ENCODE results near the gene KLHDC7B. TPM values are rescaled to one million over a fixed set of nuclear protein-coding genes. Genes with fewer than 3 reads are reported as not detected.

The KLHDC7B gene
- total RNA-seq, 1 donor from 2014 or later, result 0.07 TPM

GRCh38 chr22:50595189-50595588, 49.5 kb downstream of the KLHDC7B start:
- H3K9me3 Mint-ChIP-seq, result no peaks in the 10 kb centered on the region

DNA sequence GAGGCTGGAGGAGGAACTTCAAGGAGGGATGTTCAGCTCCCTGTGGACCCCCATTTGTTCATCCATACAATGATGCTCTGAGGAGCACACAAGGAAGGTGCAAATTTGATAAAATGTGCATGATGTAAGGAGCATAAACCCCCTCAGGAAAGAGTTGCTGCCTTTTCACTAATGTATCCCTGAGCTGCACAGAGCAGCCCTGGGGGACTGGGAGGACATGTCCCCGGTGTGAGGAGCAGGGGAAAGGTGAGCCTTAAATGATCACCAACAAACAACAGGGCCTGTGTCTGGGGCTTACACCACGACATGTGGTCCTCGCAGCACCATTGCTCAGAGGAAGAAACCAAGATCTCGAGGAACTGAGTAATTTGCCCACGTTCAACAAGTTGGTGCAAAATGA, 51.4 kb downstream of the KLHDC7B start:
- no peak for DNase-seq (ENCODE audit: low spot score in 2 of 2, unreplicated experiment in 2 of 2)
- no peak for TF ChIP-seq CTCF (IDR thresholded peaks at IDR 0.05; ENCODE audit: unreplicated experiment)
- no peak overlapping the region for H3K4me3 Mint-ChIP-seq
- H3K36me3 Mint-ChIP-seq, result peaks cover 8% of the 10 kb centered on the region
- H3K9me3 Mint-ChIP-seq, result no peaks in the 10 kb centered on the region
- H3K27ac Mint-ChIP-seq, result no peak overlapping the region
- H3K4me1 Mint-ChIP-seq, result peaks cover 7% of the 10 kb centered on the region
- H3K27me3 Mint-ChIP-seq (ENCODE audit: low read depth), result peaks cover 23% of the 10 kb centered on the region

More at GRCh38 chr22:50595189-50595588, 49.5 kb downstream of the KLHDC7B start:
- Mint-ChIP-seq H3K4me1 (peaks cover 4% of the 10 kb centered on the region), H3K27ac (no peak overlapping the region), H3K4me3 (no peak overlapping the region), H3K27me3 (ENCODE audit: low read depth) (peaks cover 16% of the 10 kb centered on the region), H3K36me3 (peaks cover 10% of the 10 kb centered on the region)
- DNase-seq (ENCODE audit: low spot score in 2 of 2, unreplicated experiment in 2 of 2), result no peak
- TF ChIP-seq CTCF (IDR thresholded peaks at IDR 0.05; ENCODE audit: unreplicated experiment), result no peak

DNA sequence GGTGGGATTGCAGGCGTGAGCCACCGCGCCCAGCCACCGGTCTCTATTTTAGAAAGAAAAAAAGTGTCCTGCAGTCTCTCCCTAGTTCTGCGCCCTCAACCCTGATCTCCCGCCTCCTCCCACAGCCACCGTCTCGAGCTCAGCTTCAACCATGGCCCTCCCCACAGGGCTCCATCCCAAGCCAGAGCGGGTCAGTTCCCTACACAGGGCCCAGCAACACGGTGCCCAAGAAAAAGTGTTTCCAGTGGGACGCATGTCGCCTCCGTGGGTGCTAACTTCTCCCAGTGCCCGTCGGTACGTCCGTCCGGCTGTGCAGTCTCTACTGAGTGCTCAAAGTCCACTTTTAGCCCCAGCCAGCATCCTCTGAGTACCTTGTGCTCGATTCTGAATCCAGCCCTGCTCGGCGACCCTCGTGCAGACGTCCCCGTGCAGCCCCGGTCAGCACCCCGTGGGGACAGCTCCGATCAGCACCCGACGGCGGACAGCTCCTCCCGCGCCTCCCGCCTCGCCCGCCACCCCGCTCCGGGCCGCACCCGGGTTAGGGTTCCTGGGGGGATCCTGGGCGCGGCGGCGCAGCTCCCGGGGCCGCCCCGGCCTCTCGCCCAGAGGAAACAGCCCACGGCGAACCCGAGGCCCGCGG, 54.2 kb downstream of the KLHDC7B start:
- no peak overlapping the region for H3K27ac Mint-ChIP-seq
- no peaks in the 10 kb centered on the region for H3K9me3 Mint-ChIP-seq
- peaks cover 8% of the 10 kb centered on the region for H3K36me3 Mint-ChIP-seq

GRCh38 chr22:50600538-50600937, 54.8 kb downstream of the KLHDC7B start, which contains the start of gene MAPK8IP2:
Gene MAPK8IP2, plus strand, starts transcription at chr22:50600793. Its CDS starts 26 bp downstream, at chr22:50600819.
- Mint-ChIP-seq H3K4me3 (peak within 1 kb of the TSS; percentile 66), H3K27ac (no peak within 1 kb of the TSS), H3K27me3 (ENCODE audit: low read depth) (peaks cover 41% of the 10 kb centered on the region)

More for the DNA sequence above, 54.2 kb downstream of the KLHDC7B start:
- peaks cover 36% of the 10 kb centered on the region for H3K27me3 Mint-ChIP-seq (ENCODE audit: low read depth)
- peak overlapping the region; percentile 64 for H3K4me3 Mint-ChIP-seq
- peaks cover 7% of the 10 kb centered on the region for H3K4me1 Mint-ChIP-seq
- no peak for TF ChIP-seq CTCF (IDR thresholded peaks at IDR 0.05; ENCODE audit: unreplicated experiment)
- peak; percentile 80 to 91 for DNase-seq (ENCODE audit: low spot score in 2 of 2, unreplicated experiment in 2 of 2)

More at GRCh38 chr22:50600538-50600937, 54.8 kb downstream of the KLHDC7B start, which contains the start of gene MAPK8IP2:
- no peak for DNase-seq (ENCODE audit: low spot score in 2 of 2, unreplicated experiment in 2 of 2)
- Mint-ChIP-seq H3K9me3 (no peaks in the 10 kb centered on the region), H3K4me1 (peaks cover 7% of the 10 kb centered on the region), H3K36me3 (peaks cover 8% of the 10 kb centered on the region)
- TF ChIP-seq CTCF (IDR thresholded peaks at IDR 0.05; ENCODE audit: unreplicated experiment), result no peak

Other genes with a start within 250 kb of the KLHDC7B start
- 467 to 493 TPM (median 468 TPM) in 3 replicates for gene PLXNB2, start 238.3 kb upstream of the KLHDC7B start, total RNA-seq
- gene DENND6B, start 218.9 kb upstream of the KLHDC7B start, total RNA-seq, result 19.0 to 20.7 TPM (median 19.2 TPM) in 3 replicates
- gene PPP6R2, start 202.6 kb upstream of the KLHDC7B start, total RNA-seq, result 79.4 to 83.7 TPM (median 80.1 TPM) in 3 replicates
- gene SBF1, start 70.9 kb upstream of the KLHDC7B start, total RNA-seq, result 95.8 to 106 TPM (median 105 TPM) in 3 replicates
- gene ADM2, start 64.4 kb upstream of the KLHDC7B start, total RNA-seq, result 1.4 to 2.0 TPM (median 1.5 TPM) in 3 replicates
- gene MIOX, start 59.0 kb upstream of the KLHDC7B start, total RNA-seq, result 0.34 to 0.66 TPM in 2 of 3 replicates, not detected in the other
- 65.2 to 66.2 TPM (median 65.2 TPM) in 3 replicates for gene LMF2, start 38.2 kb upstream of the KLHDC7B start, total RNA-seq
- gene NCAPH2, start 37.7 kb upstream of the KLHDC7B start, total RNA-seq, result 57.9 to 63.1 TPM (median 60.3 TPM) in 3 replicates
- gene SCO2, start 20.3 kb upstream of the KLHDC7B start, total RNA-seq, result 0.65 to 5.0 TPM (median 2.4 TPM) in 3 replicates
- 9.3 to 10.3 TPM (median 9.9 TPM) in 3 replicates for gene TYMP, start 15.9 kb upstream of the KLHDC7B start, total RNA-seq
- 0.59 to 0.76 TPM in 2 of 3 replicates, not detected in the other for gene SYCE3, start 17.0 kb downstream of the KLHDC7B start, total RNA-seq
- gene CPT1B, start 32.5 kb downstream of the KLHDC7B start, total RNA-seq, result 109 to 112 TPM (median 111 TPM) in 3 replicates
- gene CHKB, start 37.0 kb downstream of the KLHDC7B start, total RNA-seq, result 115 to 118 TPM (median 116 TPM) in 3 replicates
- 2.8 to 3.2 TPM (median 2.8 TPM) in 3 replicates for gene MAPK8IP2, start 54.9 kb downstream of the KLHDC7B start, total RNA-seq
- gene ARSA, start 82.3 kb downstream of the KLHDC7B start, total RNA-seq, result 45.2 to 51.5 TPM (median 49.9 TPM) in 3 replicates
- 14.2 to 14.8 TPM (median 14.3 TPM) in 3 replicates for gene SHANK3, start 126.9 kb downstream of the KLHDC7B start, total RNA-seq
- 1.0 to 2.2 TPM (median 1.2 TPM) in 3 replicates for gene ACR, start 192.3 kb downstream of the KLHDC7B start, total RNA-seq
- 42.3 to 48.3 TPM (median 47.5 TPM) in 3 replicates for gene RABL2B, start 237.7 kb downstream of the KLHDC7B start, total RNA-seq

Data from mesothelial cell of epicardium (in vitro differentiated cells).